ENCODE measurements around the gene BLVRA. TPM values are rescaled to one million over a fixed set of nuclear protein-coding genes. Genes with fewer than 3 reads are reported as not detected.

The BLVRA gene
- total RNA-seq, 2 donors from 2014 or later = 30.2 to 39.7 TPM

- no peak for DNase-seq (ENCODE audit: low spot score)
- intact Hi-C loops (cut with DNase I) = no loop called here
- Histone ChIP-seq H3K27me3 (replicated peaks; ENCODE audit: insufficient read depth) (no peaks in the 10 kb centered on the region), H3K4me3 (no peak overlapping the region), H3K9me3 (no peaks in the 10 kb centered on the region), H3K27ac (no peak overlapping the region), H3K36me3 (no peaks in the 10 kb centered on the region), H3K4me1 (replicated peaks) (no peaks in the 10 kb centered on the region)
- no peak for TF ChIP-seq POLR2AphosphoS5 (IDR thresholded peaks at IDR 0.05)
- no peak for TF ChIP-seq CTCF (IDR thresholded peaks at IDR 0.05)
- TF ChIP-seq POLR2A (IDR thresholded peaks at IDR 0.05) = no peak
- 96% methylated on average over 2 of the region's 2 CpGs for WGBS
Observed at GRCh38 chr7:43757073-43757720, 1.3 kb upstream of the BLVRA start.

- intact Hi-C loops (cut with DNase I) = no loop called here
- no peaks in the 10 kb centered on the region for H3K27me3 ChIP-seq (replicated peaks; ENCODE audit: insufficient read depth)
- H3K4me1 ChIP-seq (replicated peaks) = no peaks in the 10 kb centered on the region
- H3K9me3 ChIP-seq = no peaks in the 10 kb centered on the region
- TF ChIP-seq POLR2A (IDR thresholded peaks at IDR 0.05) (no peak), CTCF (IDR thresholded peaks at IDR 0.05) (no peak), POLR2AphosphoS5 (IDR thresholded peaks at IDR 0.05) (no peak)
- WGBS = 6% methylated on average over 41 of the region's 56 CpGs
- DNase-seq (ENCODE audit: low spot score) = no peak
- peak overlapping the region; percentile 73 to 74 for H3K4me3 ChIP-seq
- peak overlapping the region; percentile 71 to 78 for H3K27ac ChIP-seq
- no peaks in the 10 kb centered on the region for H3K36me3 ChIP-seq
Observed at GRCh38 chr7:43758822-43759683, 573 bp downstream of the BLVRA start.

- TF ChIP-seq POLR2AphosphoS5 (IDR thresholded peaks at IDR 0.05) (no peak), CTCF (IDR thresholded peaks at IDR 0.05) (no peak), POLR2A (IDR thresholded peaks at IDR 0.05) (no peak)
- Histone ChIP-seq H3K4me1 (replicated peaks) (no peaks in the 10 kb centered on the region), H3K4me3 (no peak overlapping the region), H3K27ac (no peak overlapping the region), H3K36me3 (no peaks in the 10 kb centered on the region), H3K9me3 (no peaks in the 10 kb centered on the region), H3K27me3 (replicated peaks; ENCODE audit: insufficient read depth) (no peaks in the 10 kb centered on the region)
- intact Hi-C loops (cut with DNase I) = no loop called here
- no peak for DNase-seq (ENCODE audit: low spot score)
- 93% methylated on average over 5 of the region's 5 CpGs for WGBS
Observed at GRCh38 chr7:43760861-43761260, 2.4 kb downstream of the BLVRA start.

DNA sequence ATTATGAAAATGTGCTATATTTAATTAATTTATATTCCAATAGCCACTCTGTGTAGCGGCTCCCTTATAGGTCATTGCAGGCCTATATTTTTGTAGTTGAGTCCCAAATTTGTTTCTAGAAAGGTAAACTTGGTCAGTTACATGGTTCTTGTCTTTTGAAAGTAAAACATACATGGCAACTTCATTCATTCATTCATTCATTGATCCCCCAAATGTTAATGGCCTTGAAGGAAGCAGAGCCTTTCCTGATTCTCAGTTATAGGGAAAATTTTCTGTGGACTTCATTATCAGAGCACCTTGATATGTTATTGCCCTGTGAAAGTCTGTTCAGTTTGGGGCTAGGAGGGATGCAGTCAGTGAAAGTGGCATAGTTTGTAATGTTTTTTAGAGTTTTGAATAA, 2.9 kb downstream of the BLVRA start:
- Histone ChIP-seq H3K27ac (no peak overlapping the region), H3K27me3 (replicated peaks; ENCODE audit: insufficient read depth) (no peaks in the 10 kb centered on the region), H3K9me3 (no peaks in the 10 kb centered on the region), H3K36me3 (no peaks in the 10 kb centered on the region), H3K4me1 (replicated peaks) (no peaks in the 10 kb centered on the region), H3K4me3 (no peak overlapping the region)
- intact Hi-C loops (cut with DNase I) = no loop called here
- TF ChIP-seq CTCF (IDR thresholded peaks at IDR 0.05) = no peak
- no peak for TF ChIP-seq POLR2A (IDR thresholded peaks at IDR 0.05)
- no peak for TF ChIP-seq POLR2AphosphoS5 (IDR thresholded peaks at IDR 0.05)
- no peak for DNase-seq (ENCODE audit: low spot score)
- WGBS = 98% methylated on average over 1 of the region's 1 CpG
